ENCODE measurements around the gene NEK2. TPM values are rescaled to one million over a fixed set of nuclear protein-coding genes. Genes with fewer than 3 reads are reported as not detected.
A peak's percentile ranks its signal among the peaks of the same experiment; 100 is the strongest.

Gene NEK2
- total and polyA plus RNA-seq, 2 of the 13 experiments (the other 11 are each of a cell fraction or from before 2014, with no cell fraction given), result 10.9 to 40.8 TPM

DNA sequence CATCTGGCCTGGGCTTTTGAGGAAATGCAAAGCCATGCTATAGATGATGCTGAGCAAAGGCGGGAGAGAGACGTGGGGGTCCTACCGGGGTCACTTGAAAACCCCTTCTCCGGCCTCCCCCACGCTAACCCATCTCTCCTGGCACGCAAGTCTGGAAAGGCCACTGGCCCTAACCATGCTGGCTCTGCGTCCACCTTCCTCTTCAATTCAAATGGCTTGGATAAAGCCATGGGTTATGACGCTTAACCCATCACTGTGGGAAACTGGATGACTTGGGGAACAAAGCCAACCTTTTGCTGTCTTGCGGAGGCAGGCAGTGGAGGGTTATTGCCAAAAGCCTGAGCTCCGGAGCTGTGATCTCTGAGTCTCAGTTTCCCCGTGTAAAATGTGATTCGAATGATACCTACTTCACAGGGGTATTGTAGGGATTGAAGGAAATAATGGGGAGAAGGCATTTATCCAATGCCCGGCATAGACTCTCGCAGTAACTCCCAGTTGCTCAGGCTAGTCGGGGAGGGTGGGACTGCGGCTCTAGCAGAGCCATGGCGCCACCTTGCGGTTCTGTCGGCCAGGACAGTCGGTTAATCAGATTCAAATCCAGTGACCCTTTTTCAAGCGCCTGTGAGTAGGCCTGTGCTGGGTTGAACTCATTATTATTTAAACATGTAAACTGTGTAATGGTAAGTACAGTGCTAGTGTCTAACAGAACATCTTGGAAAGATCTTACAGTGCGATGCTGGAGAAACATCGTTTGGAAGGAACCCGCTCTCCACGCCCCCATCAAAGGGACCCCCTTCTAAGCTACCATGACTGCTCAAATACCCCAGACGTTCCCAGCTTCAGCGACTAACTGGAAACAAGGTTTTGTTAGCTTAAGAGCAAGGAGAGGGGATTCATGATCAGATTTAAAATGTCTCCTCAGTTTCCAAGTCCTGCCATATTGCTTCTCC, 20.3 kb downstream of the NEK2 start (continued):
- TF ChIP-seq, protein P1, sequence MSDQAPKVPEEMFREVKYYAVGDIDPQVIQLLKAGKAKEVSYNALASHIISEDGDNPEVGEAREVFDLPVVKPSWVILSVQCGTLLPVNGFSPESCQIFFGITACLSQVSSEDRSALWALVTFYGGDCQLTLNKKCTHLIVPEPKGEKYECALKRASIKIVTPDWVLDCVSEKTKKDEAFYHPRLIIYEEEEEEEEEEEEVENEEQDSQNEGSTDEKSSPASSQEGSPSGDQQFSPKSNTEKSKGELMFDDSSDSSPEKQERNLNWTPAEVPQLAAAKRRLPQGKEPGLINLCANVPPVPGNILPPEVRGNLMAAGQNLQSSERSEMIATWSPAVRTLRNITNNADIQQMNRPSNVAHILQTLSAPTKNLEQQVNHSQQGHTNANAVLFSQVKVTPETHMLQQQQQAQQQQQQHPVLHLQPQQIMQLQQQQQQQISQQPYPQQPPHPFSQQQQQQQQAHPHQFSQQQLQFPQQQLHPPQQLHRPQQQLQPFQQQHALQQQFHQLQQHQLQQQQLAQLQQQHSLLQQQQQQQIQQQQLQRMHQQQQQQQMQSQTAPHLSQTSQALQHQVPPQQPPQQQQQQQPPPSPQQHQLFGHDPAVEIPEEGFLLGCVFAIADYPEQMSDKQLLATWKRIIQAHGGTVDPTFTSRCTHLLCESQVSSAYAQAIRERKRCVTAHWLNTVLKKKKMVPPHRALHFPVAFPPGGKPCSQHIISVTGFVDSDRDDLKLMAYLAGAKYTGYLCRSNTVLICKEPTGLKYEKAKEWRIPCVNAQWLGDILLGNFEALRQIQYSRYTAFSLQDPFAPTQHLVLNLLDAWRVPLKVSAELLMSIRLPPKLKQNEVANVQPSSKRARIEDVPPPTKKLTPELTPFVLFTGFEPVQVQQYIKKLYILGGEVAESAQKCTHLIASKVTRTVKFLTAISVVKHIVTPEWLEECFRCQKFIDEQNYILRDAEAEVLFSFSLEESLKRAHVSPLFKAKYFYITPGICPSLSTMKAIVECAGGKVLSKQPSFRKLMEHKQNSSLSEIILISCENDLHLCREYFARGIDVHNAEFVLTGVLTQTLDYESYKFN (CRISPR knock-in tag; conservative IDR thresholded peaks at IDR 0.05), result no peak
- TF ChIP-seq SIN3B (IDR thresholded peaks at IDR 0.05; ENCODE audit: low read length), result no peak
- no peak for TF ChIP-seq EP300 (IDR thresholded peaks at IDR 0.05; ENCODE audit: low read depth in 2 of 2, low read length in 2 of 2)
- TF ChIP-seq EP300 (CRISPR knock-in tag; IDR thresholded peaks at IDR 0.05; ENCODE audit: borderline replicate concordance), result no peak
- TF ChIP-seq ISL2 (CRISPR knock-in tag; IDR thresholded peaks at IDR 0.05), result 0 out of 2 replicates have a peak, but pooled peaks have one; percentile 18
- TF ChIP-seq ZNF83 (CRISPR knock-in tag; IDR thresholded peaks at IDR 0.05; ENCODE audit: borderline replicate concordance), result no peak
- TF ChIP-seq, protein P2, sequence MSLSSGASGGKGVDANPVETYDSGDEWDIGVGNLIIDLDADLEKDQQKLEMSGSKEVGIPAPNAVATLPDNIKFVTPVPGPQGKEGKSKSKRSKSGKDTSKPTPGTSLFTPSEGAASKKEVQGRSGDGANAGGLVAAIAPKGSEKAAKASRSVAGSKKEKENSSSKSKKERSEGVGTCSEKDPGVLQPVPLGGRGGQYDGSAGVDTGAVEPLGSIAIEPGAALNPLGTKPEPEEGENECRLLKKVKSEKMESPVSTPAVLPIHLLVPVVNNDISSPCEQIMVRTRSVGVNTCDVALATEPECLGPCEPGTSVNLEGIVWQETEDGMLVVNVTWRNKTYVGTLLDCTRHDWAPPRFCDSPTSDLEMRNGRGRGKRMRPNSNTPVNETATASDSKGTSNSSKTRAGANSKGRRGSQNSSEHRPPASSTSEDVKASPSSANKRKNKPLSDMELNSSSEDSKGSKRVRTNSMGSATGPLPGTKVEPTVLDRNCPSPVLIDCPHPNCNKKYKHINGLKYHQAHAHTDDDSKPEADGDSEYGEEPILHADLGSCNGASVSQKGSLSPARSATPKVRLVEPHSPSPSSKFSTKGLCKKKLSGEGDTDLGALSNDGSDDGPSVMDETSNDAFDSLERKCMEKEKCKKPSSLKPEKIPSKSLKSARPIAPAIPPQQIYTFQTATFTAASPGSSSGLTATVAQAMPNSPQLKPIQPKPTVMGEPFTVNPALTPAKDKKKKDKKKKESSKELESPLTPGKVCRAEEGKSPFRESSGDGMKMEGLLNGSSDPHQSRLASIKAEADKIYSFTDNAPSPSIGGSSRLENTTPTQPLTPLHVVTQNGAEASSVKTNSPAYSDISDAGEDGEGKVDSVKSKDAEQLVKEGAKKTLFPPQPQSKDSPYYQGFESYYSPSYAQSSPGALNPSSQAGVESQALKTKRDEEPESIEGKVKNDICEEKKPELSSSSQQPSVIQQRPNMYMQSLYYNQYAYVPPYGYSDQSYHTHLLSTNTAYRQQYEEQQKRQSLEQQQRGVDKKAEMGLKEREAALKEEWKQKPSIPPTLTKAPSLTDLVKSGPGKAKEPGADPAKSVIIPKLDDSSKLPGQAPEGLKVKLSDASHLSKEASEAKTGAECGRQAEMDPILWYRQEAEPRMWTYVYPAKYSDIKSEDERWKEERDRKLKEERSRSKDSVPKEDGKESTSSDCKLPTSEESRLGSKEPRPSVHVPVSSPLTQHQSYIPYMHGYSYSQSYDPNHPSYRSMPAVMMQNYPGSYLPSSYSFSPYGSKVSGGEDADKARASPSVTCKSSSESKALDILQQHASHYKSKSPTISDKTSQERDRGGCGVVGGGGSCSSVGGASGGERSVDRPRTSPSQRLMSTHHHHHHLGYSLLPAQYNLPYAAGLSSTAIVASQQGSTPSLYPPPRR (CRISPR knock-in tag; IDR thresholded peaks at IDR 0.05; ENCODE audit: borderline replicate concordance), result no peak
- TF ChIP-seq, protein P3, sequence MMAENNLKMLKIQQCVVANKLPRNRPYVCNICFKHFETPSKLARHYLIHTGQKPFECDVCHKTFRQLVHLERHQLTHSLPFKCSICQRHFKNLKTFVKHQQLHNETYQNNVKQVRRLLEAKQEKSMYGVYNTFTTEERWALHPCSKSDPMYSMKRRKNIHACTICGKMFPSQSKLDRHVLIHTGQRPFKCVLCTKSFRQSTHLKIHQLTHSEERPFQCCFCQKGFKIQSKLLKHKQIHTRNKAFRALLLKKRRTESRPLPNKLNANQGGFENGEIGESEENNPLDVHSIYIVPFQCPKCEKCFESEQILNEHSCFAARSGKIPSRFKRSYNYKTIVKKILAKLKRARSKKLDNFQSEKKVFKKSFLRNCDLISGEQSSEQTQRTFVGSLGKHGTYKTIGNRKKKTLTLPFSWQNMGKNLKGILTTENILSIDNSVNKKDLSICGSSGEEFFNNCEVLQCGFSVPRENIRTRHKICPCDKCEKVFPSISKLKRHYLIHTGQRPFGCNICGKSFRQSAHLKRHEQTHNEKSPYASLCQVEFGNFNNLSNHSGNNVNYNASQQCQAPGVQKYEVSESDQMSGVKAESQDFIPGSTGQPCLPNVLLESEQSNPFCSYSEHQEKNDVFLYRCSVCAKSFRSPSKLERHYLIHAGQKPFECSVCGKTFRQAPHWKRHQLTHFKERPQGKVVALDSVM (CRISPR knock-in tag; IDR thresholded peaks at IDR 0.05), result 0 out of 2 replicates have a peak, but pooled peaks have one; percentile 21
- TF ChIP-seq ZSCAN30 (CRISPR knock-in tag; IDR thresholded peaks at IDR 0.05), result no peak
- TF ChIP-seq, protein P4, sequence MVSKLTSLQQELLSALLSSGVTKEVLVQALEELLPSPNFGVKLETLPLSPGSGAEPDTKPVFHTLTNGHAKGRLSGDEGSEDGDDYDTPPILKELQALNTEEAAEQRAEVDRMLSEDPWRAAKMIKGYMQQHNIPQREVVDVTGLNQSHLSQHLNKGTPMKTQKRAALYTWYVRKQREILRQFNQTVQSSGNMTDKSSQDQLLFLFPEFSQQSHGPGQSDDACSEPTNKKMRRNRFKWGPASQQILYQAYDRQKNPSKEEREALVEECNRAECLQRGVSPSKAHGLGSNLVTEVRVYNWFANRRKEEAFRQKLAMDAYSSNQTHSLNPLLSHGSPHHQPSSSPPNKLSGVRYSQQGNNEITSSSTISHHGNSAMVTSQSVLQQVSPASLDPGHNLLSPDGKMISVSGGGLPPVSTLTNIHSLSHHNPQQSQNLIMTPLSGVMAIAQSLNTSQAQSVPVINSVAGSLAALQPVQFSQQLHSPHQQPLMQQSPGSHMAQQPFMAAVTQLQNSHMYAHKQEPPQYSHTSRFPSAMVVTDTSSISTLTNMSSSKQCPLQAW (CRISPR knock-in tag; IDR thresholded peaks at IDR 0.05), result no peak
- 0 out of 2 replicates have a peak, but pooled peaks have one; percentile 26 for TF ChIP-seq ERF (CRISPR knock-in tag; IDR thresholded peaks at IDR 0.05)
- TF ChIP-seq FOXP1 (IDR thresholded peaks at IDR 0.05), result no peak
- no peak for TF ChIP-seq FOXP1 (CRISPR knock-in tag; IDR thresholded peaks at IDR 0.05)
- TF ChIP-seq, protein P5, sequence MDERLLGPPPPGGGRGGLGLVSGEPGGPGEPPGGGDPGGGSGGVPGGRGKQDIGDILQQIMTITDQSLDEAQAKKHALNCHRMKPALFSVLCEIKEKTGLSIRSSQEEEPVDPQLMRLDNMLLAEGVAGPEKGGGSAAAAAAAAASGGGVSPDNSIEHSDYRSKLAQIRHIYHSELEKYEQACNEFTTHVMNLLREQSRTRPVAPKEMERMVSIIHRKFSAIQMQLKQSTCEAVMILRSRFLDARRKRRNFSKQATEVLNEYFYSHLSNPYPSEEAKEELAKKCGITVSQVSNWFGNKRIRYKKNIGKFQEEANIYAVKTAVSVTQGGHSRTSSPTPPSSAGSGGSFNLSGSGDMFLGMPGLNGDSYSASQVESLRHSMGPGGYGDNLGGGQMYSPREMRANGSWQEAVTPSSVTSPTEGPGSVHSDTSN (CRISPR knock-in tag; IDR thresholded peaks at IDR 0.05), result no peak
- 0 out of 2 replicates have a peak, but pooled peaks have one; percentile 42 for TF ChIP-seq NCOA1 (CRISPR knock-in tag; IDR thresholded peaks at IDR 0.05)

Data from HepG2 (cell line).